Heart right ventricle (tissue), 16 donors: ENCODE measurements around the gene SCYGR2. TPM values are rescaled to one million over a fixed set of nuclear protein-coding genes. Genes with fewer than 3 reads are reported as not detected.

Experiments used
- ATAC-seq, 8 donors: fragments of 200-7000 bp; cut with Tn5 transposase; one replicate each; pipeline ENCODE4 v1.9.1; 2020; ENCODE audit warnings: mild to moderate bottlenecking in 8 of 8, moderate library complexity in 8 of 8, moderate number of reproducible peaks in 1 of 8
- DNase-seq, 2 donors: peaks; one replicate each; pipeline ENCODE4 v3.0.0-alpha.2; 2020
- H3K27ac ChIP-seq, 10 donors: fragments of 200-600 bp; sonication (generic) in 2 of 10; one replicate each; pipeline versions ENCODE4 v1.5.0 to v1.8.0; 2020 to 2022; ENCODE audit warnings: mild to moderate bottlenecking in 3 of 10
- H3K27me3 ChIP-seq, 7 donors: fragments of 200-600 bp; one replicate each; pipeline ENCODE4 v1.8.0; 2021 to 2022; ENCODE audit warnings: mild to moderate bottlenecking in 2 of 7
- H3K36me3 ChIP-seq, 9 donors: fragments of 200-600 bp; sonication (generic) in 1 of 9; one replicate each; pipeline versions ENCODE4 v1.5.0 to v1.8.0; 2020 to 2022; ENCODE audit warnings: mild to moderate bottlenecking in 2 of 9
- H3K4me1 ChIP-seq, 9 donors: fragments of 200-600 bp; sonication (generic) in 1 of 9; one replicate each; pipeline versions ENCODE4 v1.5.0 to v1.8.0; 2020 to 2022; ENCODE audit warnings: mild to moderate bottlenecking in 4 of 9
- H3K4me3 ChIP-seq, 10 donors: fragments of 200-600 bp; sonication (generic) in 2 of 10; one replicate each; pipeline versions ENCODE4 v1.5.0 to v1.8.0; 2020 to 2022; ENCODE audit warnings: mild to moderate bottlenecking in 7 of 10, moderate library complexity in 2 of 10
- H3K9me3 ChIP-seq, 11 donors: fragments of 200-600 bp in 10 of 11; sonication (generic) in 2 of 11; one replicate each; pipeline versions ENCODE4 v1.5.0 to v1.8.0; 2013 to 2022; ENCODE audit warnings: mild to moderate bottlenecking in 2 of 11, control low read depth in 1 of 11, moderate library complexity in 1 of 11
- WGBS, 2 donors: extraction: QIAGEN DNeasy Blood & Tissue Kit; methylation state at CpG; one replicate each; pipeline ENCODE4 v1.1.7; 2013; ENCODE audit warnings: inconsistent platforms in 1 of 2; 5-methylcytosine and 5-hydroxymethylcytosine counted together
- intact Hi-C, 10 donors: fragments of 100-400 bp; cut with DNase I; formaldehyde crosslinking; loops; one replicate each; pipeline versions ENCODE4 v1.11.1 to v1.14.2; 2022
- polyA plus RNA-seq, 2 donors: library from polyadenylated mRNA; stranded (reverse); fragments of 200-250 nt; gene quantifications; one replicate each; pipeline ENCODE4 v1.2.3, GENCODE V29; 2013
- total RNA-seq, 10 donors: library from RNA; stranded (reverse); fragmentation: NEBNext Ultra II Directional in 3 of 10; extraction: Animal tissue kit (Norgen Biotek cat#: 25700) in 3 of 10; gene quantifications; one replicate each; pipeline versions ENCODE4 v1.2.1 to v1.2.4, GENCODE V29; 2021 to 2023
- TF ChIP-seq, protein P1 (sequence below), 9 donors: fragments of 200-600 bp; sonication (generic) in 2 of 9; IDR thresholded peaks; one replicate each; pipeline versions ENCODE4 v1.5.0 to v1.8.0; 2021 to 2022; ENCODE audit warnings: antibody characterized with exemption in 9 of 9, mild to moderate bottlenecking in 5 of 9, moderate library complexity in 1 of 9
- donor health status: Arrhythmogenic right ventricular cardiomyopathy.
- donor health status: ischemic (EF 13 %, LVEDD 7.1; RV severe dilation, severe dysfunction).
- donor health status: healthy with polysubstance abuse.
- donor health status: DM: no; HTN: yes; CAD: no.
- donor health status: DM: no; HTN: no; CAD: no.
- donor health status: ischemic (EF 25% LVEDD 6.9; RV normal size, moderate dysfunction).
- donor health status: ischemic (EF 25% LVEDD 5.7; RV mildly dilated, moderate dysfunction).
- donor health status: healthy.
- donor health status: DM: yes; HTN: yes; CAD: no.
- donor health status: Ischemic cardiomyopathy.
- donor health status: ischemic (EF 35%, LVEDD 5.7; RV mildly dilated, moderate dysfunction).
- donor health status: nonischemic (EF 11% LVEDD 7.7; RV severe dilation, severe dysfunction).
- donor health status: DM: yes; HTN: yes; CAD: no.
- donor health status: PGD.
- donor health status: ischemic (EF 29% LVEDD 5.4; RV normal size, mild dysfunction).
- donor health status: nonischemic (EF 23%, LVEDD 6.1; RV moderate dilation, normal function).

The SCYGR2 gene
- total and polyA plus RNA-seq, 12 donors, result not detected

DNA sequence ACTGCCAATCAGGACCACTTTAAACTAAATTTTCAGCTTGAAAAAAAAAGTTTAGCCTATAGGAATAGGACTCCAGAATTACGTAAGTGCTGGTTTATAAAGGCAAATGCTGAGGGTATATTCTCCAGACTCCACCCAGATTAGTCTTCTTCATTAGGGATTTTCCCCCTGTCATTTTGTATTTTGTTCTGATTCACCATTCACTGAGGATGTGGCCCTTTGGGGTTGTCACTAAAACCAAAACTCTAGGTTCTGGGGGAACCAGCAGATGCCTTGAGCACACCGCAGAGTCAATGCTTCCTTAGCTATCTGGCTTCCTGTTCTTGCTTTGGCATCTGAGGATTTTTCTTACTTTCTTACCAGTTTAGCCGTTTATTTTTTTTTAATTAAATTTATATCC is 29.1 kb downstream of the SCYGR2 start:
- peaks cover 0 to 7% (median 0%) of the 10 kb centered on the region in 9 donors for H3K4me1 ChIP-seq
- no peaks in the 10 kb centered on the region for H3K36me3 ChIP-seq
- TF ChIP-seq, protein P1, sequence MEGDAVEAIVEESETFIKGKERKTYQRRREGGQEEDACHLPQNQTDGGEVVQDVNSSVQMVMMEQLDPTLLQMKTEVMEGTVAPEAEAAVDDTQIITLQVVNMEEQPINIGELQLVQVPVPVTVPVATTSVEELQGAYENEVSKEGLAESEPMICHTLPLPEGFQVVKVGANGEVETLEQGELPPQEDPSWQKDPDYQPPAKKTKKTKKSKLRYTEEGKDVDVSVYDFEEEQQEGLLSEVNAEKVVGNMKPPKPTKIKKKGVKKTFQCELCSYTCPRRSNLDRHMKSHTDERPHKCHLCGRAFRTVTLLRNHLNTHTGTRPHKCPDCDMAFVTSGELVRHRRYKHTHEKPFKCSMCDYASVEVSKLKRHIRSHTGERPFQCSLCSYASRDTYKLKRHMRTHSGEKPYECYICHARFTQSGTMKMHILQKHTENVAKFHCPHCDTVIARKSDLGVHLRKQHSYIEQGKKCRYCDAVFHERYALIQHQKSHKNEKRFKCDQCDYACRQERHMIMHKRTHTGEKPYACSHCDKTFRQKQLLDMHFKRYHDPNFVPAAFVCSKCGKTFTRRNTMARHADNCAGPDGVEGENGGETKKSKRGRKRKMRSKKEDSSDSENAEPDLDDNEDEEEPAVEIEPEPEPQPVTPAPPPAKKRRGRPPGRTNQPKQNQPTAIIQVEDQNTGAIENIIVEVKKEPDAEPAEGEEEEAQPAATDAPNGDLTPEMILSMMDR (IDR thresholded peaks at IDR 0.05), result no peak
- WGBS, 2 donors, result 80 to 88% methylated on average over 3 of the region's 3 CpGs
- no peak for ATAC-seq
- no peak for DNase-seq
- no peak overlapping the region for H3K4me3 ChIP-seq
- intact Hi-C loops, result no loop called here
- peaks cover 0 to 13% (median 4%) of the 10 kb centered on the region in 7 donors for H3K27me3 ChIP-seq
- no peak overlapping the region for H3K27ac ChIP-seq
- H3K9me3 ChIP-seq, result peaks cover 0 to 3% (median 0%) of the 10 kb centered on the region in 11 donors

DNA sequence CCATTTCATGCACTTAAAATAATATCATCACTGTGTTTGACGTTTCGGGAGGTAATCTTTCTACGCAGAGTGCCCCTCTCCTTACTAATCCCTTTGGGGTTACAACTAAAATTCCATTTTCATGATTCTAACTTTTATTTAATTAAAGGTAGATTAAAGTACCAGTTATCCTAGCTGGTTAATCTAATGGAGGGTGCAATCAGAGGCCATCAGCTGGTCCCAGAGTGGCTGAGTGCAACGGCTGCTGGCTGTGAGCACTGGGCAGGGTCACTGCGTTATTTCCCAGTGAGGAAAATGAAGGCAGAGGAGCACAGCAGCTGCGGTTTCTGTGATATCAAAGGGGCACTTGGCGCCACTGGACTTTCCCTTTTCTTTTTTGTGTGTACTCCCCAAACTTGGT is 30.7 kb downstream of the SCYGR2 start:
- no peaks in the 10 kb centered on the region for H3K9me3 ChIP-seq
- 62 to 67% methylated on average over 7 of the region's 7 CpGs for WGBS, 2 donors
- TF ChIP-seq, protein P1 (IDR thresholded peaks at IDR 0.05), result no peak
- DNase-seq (no peak), ATAC-seq (no peak)
- H3K36me3 ChIP-seq, result no peaks in the 10 kb centered on the region
- H3K4me1 ChIP-seq, result no peaks in the 10 kb centered on the region
- peaks cover 0 to 17% (median 9%) of the 10 kb centered on the region in 7 donors for H3K27me3 ChIP-seq
- intact Hi-C loops, result no loop called here
- H3K4me3 ChIP-seq, result no peak overlapping the region
- no peak overlapping the region for H3K27ac ChIP-seq

DNA sequence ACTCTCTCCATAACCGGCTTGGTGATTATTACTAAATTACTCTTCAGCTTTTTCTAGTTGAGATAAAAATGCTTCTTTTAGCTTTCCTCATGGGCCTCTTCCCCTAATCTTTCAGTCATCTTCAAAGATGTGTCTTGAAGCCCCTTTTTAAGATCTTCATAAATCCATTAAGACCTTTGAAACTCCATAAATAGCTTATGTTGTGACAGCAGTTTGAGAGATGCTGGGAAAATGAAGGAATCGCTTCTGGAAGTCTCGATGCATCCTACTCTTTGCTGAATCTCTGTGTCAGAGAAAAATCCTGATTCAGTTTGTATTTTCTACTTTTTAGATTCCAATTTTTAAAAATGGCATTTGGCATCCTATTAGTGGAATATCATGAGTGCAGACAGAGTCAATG is 31.6 kb downstream of the SCYGR2 start:
- WGBS, 2 donors, result 81 to 83% methylated on average over 3 of the region's 3 CpGs
- intact Hi-C loops, result no loop called here

GRCh38 chr2:227632827-227633226 is 34.1 kb downstream of the SCYGR2 start:
- ATAC-seq (no peak), DNase-seq (no peak)
- TF ChIP-seq, protein P1 (IDR thresholded peaks at IDR 0.05), result no peak
- Histone ChIP-seq H3K27me3 (peaks cover 0 to 17% (median 7%) of the 10 kb centered on the region in 7 donors), H3K27ac (no peak overlapping the region), H3K4me3 (no peak overlapping the region), H3K4me1 (no peaks in the 10 kb centered on the region), H3K9me3 (no peaks in the 10 kb centered on the region), H3K36me3 (no peaks in the 10 kb centered on the region)
- WGBS, 2 donors, result 80 to 83% methylated on average over 6 of the region's 6 CpGs
- intact Hi-C loops, result no loop called here

More for the DNA sequence above, 31.6 kb downstream of the SCYGR2 start:
- no peak overlapping the region for H3K4me3 ChIP-seq
- TF ChIP-seq, protein P1 (IDR thresholded peaks at IDR 0.05), result no peak
- H3K36me3 ChIP-seq, result no peaks in the 10 kb centered on the region
- no peak for DNase-seq
- H3K9me3 ChIP-seq, result no peaks in the 10 kb centered on the region
- H3K27me3 ChIP-seq, result peaks cover 0 to 17% (median 9%) of the 10 kb centered on the region in 7 donors
- H3K27ac ChIP-seq, result no peak overlapping the region
- no peak for ATAC-seq
- no peaks in the 10 kb centered on the region for H3K4me1 ChIP-seq
